Measurements from ENCODE around the gene TAF4B.
"Not testable (repeated sequence)": the region's sequence is repeated elsewhere in the genome, so short reads cannot be mapped to it uniquely, and the experiment has no call there.

The TAF4B gene

GRCh38 chr18:26424428-26425147 is 198.3 kb downstream of the TAF4B start:
- Histone ChIP-seq H3K9me3 (ENCODE audit: control insufficient read depth, insufficient read depth, low read length) (no peaks in the 10 kb centered on the region), H3K27ac (ENCODE audit: low read depth, low read length) (no peak overlapping the region), H3K27me3 (ENCODE audit: control insufficient read depth, insufficient read depth, low read length) (no peaks in the 10 kb centered on the region), H3K9ac (ENCODE audit: low read depth, low read length) (no peak overlapping the region), H3K4me1 (ENCODE audit: control insufficient read depth, insufficient read depth, low read length) (no peaks in the 10 kb centered on the region), H3K36me3 (ENCODE audit: control insufficient read depth, insufficient read depth, low read length) (no peaks in the 10 kb centered on the region), H3K4me3 (ENCODE audit: low read depth, low read length) (no peak overlapping the region)

GRCh38 chr18:26425148-26425531 is 198.9 kb downstream of the TAF4B start:
- Histone ChIP-seq H3K27ac (ENCODE audit: low read depth, low read length) (no peak overlapping the region), H3K27me3 (ENCODE audit: control insufficient read depth, insufficient read depth, low read length) (no peaks in the 10 kb centered on the region), H3K4me3 (ENCODE audit: low read depth, low read length) (no peak overlapping the region)

GRCh38 chr18:26429535-26430226 is 203.4 kb downstream of the TAF4B start:
- Histone ChIP-seq H3K9me3 (ENCODE audit: control insufficient read depth, insufficient read depth, low read length) (no peaks in the 10 kb centered on the region), H3K27me3 (ENCODE audit: control insufficient read depth, insufficient read depth, low read length) (no peaks in the 10 kb centered on the region), H3K36me3 (ENCODE audit: control insufficient read depth, insufficient read depth, low read length) (no peaks in the 10 kb centered on the region), H3K27ac (ENCODE audit: low read depth, low read length) (no peak overlapping the region), H3K4me3 (ENCODE audit: low read depth, low read length) (no peak overlapping the region), H3K9ac (ENCODE audit: low read depth, low read length) (no peak overlapping the region), H3K4me1 (ENCODE audit: control insufficient read depth, insufficient read depth, low read length) (no peaks in the 10 kb centered on the region)

More at GRCh38 chr18:26425148-26425531, 198.9 kb downstream of the TAF4B start:
- no peaks in the 10 kb centered on the region for H3K4me1 ChIP-seq (ENCODE audit: control insufficient read depth, insufficient read depth, low read length)
- no peaks in the 10 kb centered on the region for H3K9me3 ChIP-seq (ENCODE audit: control insufficient read depth, insufficient read depth, low read length)
- no peak overlapping the region for H3K9ac ChIP-seq (ENCODE audit: low read depth, low read length)
- H3K36me3 ChIP-seq (ENCODE audit: control insufficient read depth, insufficient read depth, low read length) = no peaks in the 10 kb centered on the region

- no peaks in the 10 kb centered on the region for H3K27me3 ChIP-seq (ENCODE audit: control insufficient read depth, insufficient read depth, low read length)
- no peak overlapping the region for H3K4me3 ChIP-seq (ENCODE audit: low read depth, low read length)
- H3K27ac ChIP-seq (ENCODE audit: low read depth, low read length) = no peak overlapping the region
- no peaks in the 10 kb centered on the region for H3K36me3 ChIP-seq (ENCODE audit: control insufficient read depth, insufficient read depth, low read length)
- H3K4me1 ChIP-seq (ENCODE audit: control insufficient read depth, insufficient read depth, low read length) = no peaks in the 10 kb centered on the region
- no peaks in the 10 kb centered on the region for H3K9me3 ChIP-seq (ENCODE audit: control insufficient read depth, insufficient read depth, low read length)
- H3K9ac ChIP-seq (ENCODE audit: low read depth, low read length) = no peak overlapping the region
Measured at GRCh38 chr18:26432651-26433424, 206.6 kb downstream of the TAF4B start.

GRCh38 chr18:26434887-26435286 is 208.6 kb downstream of the TAF4B start:
- no peak overlapping the region for H3K27ac ChIP-seq (ENCODE audit: low read depth, low read length)
- H3K27me3 ChIP-seq (ENCODE audit: control insufficient read depth, insufficient read depth, low read length) = no peaks in the 10 kb centered on the region
- H3K4me1 ChIP-seq (ENCODE audit: control insufficient read depth, insufficient read depth, low read length) = no peaks in the 10 kb centered on the region
- no peak overlapping the region for H3K9ac ChIP-seq (ENCODE audit: low read depth, low read length)
- no peak overlapping the region for H3K4me3 ChIP-seq (ENCODE audit: low read depth, low read length)
- no peaks in the 10 kb centered on the region for H3K9me3 ChIP-seq (ENCODE audit: control insufficient read depth, insufficient read depth, low read length)
- no peaks in the 10 kb centered on the region for H3K36me3 ChIP-seq (ENCODE audit: control insufficient read depth, insufficient read depth, low read length)

- H3K27ac ChIP-seq (ENCODE audit: low read depth, low read length) = no peak overlapping the region
- H3K9me3 ChIP-seq (ENCODE audit: control insufficient read depth, insufficient read depth, low read length) = no peaks in the 10 kb centered on the region
- no peak overlapping the region for H3K4me3 ChIP-seq (ENCODE audit: low read depth, low read length)
- no peak overlapping the region for H3K9ac ChIP-seq (ENCODE audit: low read depth, low read length)
- H3K27me3 ChIP-seq (ENCODE audit: control insufficient read depth, insufficient read depth, low read length) = no peaks in the 10 kb centered on the region
- H3K36me3 ChIP-seq (ENCODE audit: control insufficient read depth, insufficient read depth, low read length) = no peaks in the 10 kb centered on the region
- H3K4me1 ChIP-seq (ENCODE audit: control insufficient read depth, insufficient read depth, low read length) = no peaks in the 10 kb centered on the region
Measured at GRCh38 chr18:26435415-26436095, 209.3 kb downstream of the TAF4B start.

GRCh38 chr18:26436176-26437051 is 210.2 kb downstream of the TAF4B start:
- H3K4me3 ChIP-seq (ENCODE audit: low read depth, low read length) = no peak overlapping the region
- no peaks in the 10 kb centered on the region for H3K27me3 ChIP-seq (ENCODE audit: control insufficient read depth, insufficient read depth, low read length)
- no peaks in the 10 kb centered on the region for H3K9me3 ChIP-seq (ENCODE audit: control insufficient read depth, insufficient read depth, low read length)
- H3K9ac ChIP-seq (ENCODE audit: low read depth, low read length) = no peak overlapping the region
- no peaks in the 10 kb centered on the region for H3K4me1 ChIP-seq (ENCODE audit: control insufficient read depth, insufficient read depth, low read length)
- no peak overlapping the region for H3K27ac ChIP-seq (ENCODE audit: low read depth, low read length)
- H3K36me3 ChIP-seq (ENCODE audit: control insufficient read depth, insufficient read depth, low read length) = no peaks in the 10 kb centered on the region

GRCh38 chr18:26437634-26438033 is 211.4 kb downstream of the TAF4B start:
- H3K9ac ChIP-seq (ENCODE audit: low read depth, low read length) = not testable (repeated sequence)

GRCh38 chr18:26438980-26439379 is 212.7 kb downstream of the TAF4B start:
- Histone ChIP-seq H3K4me3 (ENCODE audit: low read depth, low read length) (no peak overlapping the region), H3K27me3 (ENCODE audit: control insufficient read depth, insufficient read depth, low read length) (no peaks in the 10 kb centered on the region), H3K4me1 (ENCODE audit: control insufficient read depth, insufficient read depth, low read length) (no peaks in the 10 kb centered on the region), H3K27ac (ENCODE audit: low read depth, low read length) (no peak overlapping the region), H3K9me3 (ENCODE audit: control insufficient read depth, insufficient read depth, low read length) (no peaks in the 10 kb centered on the region), H3K9ac (ENCODE audit: low read depth, low read length) (no peak overlapping the region), H3K36me3 (ENCODE audit: control insufficient read depth, insufficient read depth, low read length) (no peaks in the 10 kb centered on the region)

More at GRCh38 chr18:26437634-26438033, 211.4 kb downstream of the TAF4B start:
- H3K27ac ChIP-seq (ENCODE audit: low read depth, low read length); H3K4me1 ChIP-seq (ENCODE audit: control insufficient read depth, insufficient read depth, low read length); H3K9me3 ChIP-seq (ENCODE audit: control insufficient read depth, insufficient read depth, low read length); H3K4me3 ChIP-seq (ENCODE audit: low read depth, low read length); H3K27me3 ChIP-seq (ENCODE audit: control insufficient read depth, insufficient read depth, low read length); H3K36me3 ChIP-seq (ENCODE audit: control insufficient read depth, insufficient read depth, low read length): not testable (repeated sequence)

- Histone ChIP-seq H3K27ac (ENCODE audit: low read depth, low read length) (no peak overlapping the region), H3K9me3 (ENCODE audit: control insufficient read depth, insufficient read depth, low read length) (no peaks in the 10 kb centered on the region), H3K4me1 (ENCODE audit: control insufficient read depth, insufficient read depth, low read length) (no peaks in the 10 kb centered on the region), H3K4me3 (ENCODE audit: low read depth, low read length) (no peak overlapping the region), H3K9ac (ENCODE audit: low read depth, low read length) (no peak overlapping the region), H3K27me3 (ENCODE audit: control insufficient read depth, insufficient read depth, low read length) (no peaks in the 10 kb centered on the region), H3K36me3 (ENCODE audit: control insufficient read depth, insufficient read depth, low read length) (no peaks in the 10 kb centered on the region)
Measured at GRCh38 chr18:26439537-26439936, 213.3 kb downstream of the TAF4B start.

Measured in HUES48 (cell line).